ENCODE results near the gene ZNF467. TPM values are rescaled to one million over a fixed set of nuclear protein-coding genes. Genes with fewer than 3 reads are reported as not detected.

ZNF467 gene
- total RNA-seq, 1 experiment from 2014 or later: 11.3 TPM

- no peaks in the 10 kb centered on the region for H3K36me3 ChIP-seq (ENCODE audit: control insufficient read depth in 1 of 2, insufficient read depth in 2 of 2, low read length in 2 of 2)
- no peak for TF ChIP-seq SRF (IDR thresholded peaks at IDR 0.05; ENCODE audit: low read depth)
- TF ChIP-seq SIN3A (IDR thresholded peaks at IDR 0.05; ENCODE audit: low read depth): no peak
- no peak for TF ChIP-seq RAD21 (IDR thresholded peaks at IDR 0.05; ENCODE audit: low read depth)
- no peak for ATAC-seq
- no peak overlapping the region for H3K4me2 ChIP-seq (ENCODE audit: low read length)
- no peak for DNase-seq (ENCODE audit: low read depth, low spot score)
- peaks cover 0 to 9% of the 10 kb centered on the region in 2 experiments; a peak in 1 of 4 replicates for H3K4me1 ChIP-seq (ENCODE audit: control insufficient read depth in 1 of 2, insufficient read depth in 2 of 2, low read length in 2 of 2)
- POLR2A ChIA-PET: no interaction called here
- no peaks in the 10 kb centered on the region for H3K79me2 ChIP-seq (ENCODE audit: insufficient read depth, low read length)
- BruUV-seq (replicated peaks): no TSS peak
- H4K20me1 ChIP-seq (ENCODE audit: insufficient read depth): no peaks in the 10 kb centered on the region
- H3K9me2 ChIP-seq (ENCODE audit: insufficient read depth): no peaks in the 10 kb centered on the region
- H3K27me3 ChIP-seq (ENCODE audit: insufficient read depth, low read length): no peaks in the 10 kb centered on the region
- H3K9ac ChIP-seq (ENCODE audit: low read length): no peak overlapping the region
- no peak overlapping the region for H3K4me3 ChIP-seq (replicated peaks in 1 of 2; ENCODE audit: low read depth in 1 of 2, low read length in 2 of 2)
- RAD21 ChIA-PET (ENCODE audit: low non-redundant PET in 1 of 2, low total read pairs in 2 of 2, uncharacterized antibody in 2 of 2, unreplicated experiment in 2 of 2): no interaction called here
- H3K9me3 ChIP-seq (ENCODE audit: control insufficient read depth in 1 of 2, insufficient read depth in 1 of 2, low read depth in 1 of 2, low read length in 2 of 2): no peaks in the 10 kb centered on the region
- H3K27ac ChIP-seq (ENCODE audit: low read depth, low read length): no peak overlapping the region
- CTCF ChIA-PET: no interaction called here
- H2AFZ ChIP-seq (ENCODE audit: low read depth, low read length, poor library complexity, severe bottlenecking): no peak overlapping the region
- intact Hi-C loops (cut with micrococcal nuclease): no loop called here
Measured at GRCh38 chr7:149789101-149789500, 15.7 kb upstream of the ZNF467 start.

GRCh38 chr7:149788300-149788851, 15.0 kb upstream of the ZNF467 start:
- Histone ChIP-seq H4K20me1 (ENCODE audit: insufficient read depth) (no peaks in the 10 kb centered on the region), H3K27me3 (ENCODE audit: insufficient read depth, low read length) (no peaks in the 10 kb centered on the region), H3K9ac (ENCODE audit: low read length) (no peak overlapping the region), H3K4me3 (replicated peaks in 1 of 2; ENCODE audit: low read depth in 1 of 2, low read length in 2 of 2) (no peak overlapping the region), H3K27ac (ENCODE audit: low read depth, low read length) (no peak overlapping the region), H3K9me2 (ENCODE audit: insufficient read depth) (no peaks in the 10 kb centered on the region), H3K79me2 (ENCODE audit: insufficient read depth, low read length) (no peaks in the 10 kb centered on the region), H3K4me2 (ENCODE audit: low read length) (no peak overlapping the region), H3K9me3 (ENCODE audit: control insufficient read depth in 1 of 2, insufficient read depth in 1 of 2, low read depth in 1 of 2, low read length in 2 of 2) (no peaks in the 10 kb centered on the region), H3K4me1 (ENCODE audit: control insufficient read depth in 1 of 2, insufficient read depth in 2 of 2, low read length in 2 of 2) (peaks cover 0 to 9% of the 10 kb centered on the region in 2 experiments; a peak in 1 of 4 replicates), H3K36me3 (ENCODE audit: control insufficient read depth in 1 of 2, insufficient read depth in 2 of 2, low read length in 2 of 2) (no peaks in the 10 kb centered on the region), H2AFZ (ENCODE audit: low read depth, low read length, poor library complexity, severe bottlenecking) (no peak overlapping the region)
- no peak for DNase-seq (ENCODE audit: low read depth, low spot score)
- intact Hi-C loops (cut with micrococcal nuclease): no loop called here
- POLR2A ChIA-PET: no interaction called here
- CTCF ChIA-PET: no interaction called here
- no peak for ATAC-seq
- RAD21 ChIA-PET (ENCODE audit: low non-redundant PET in 1 of 2, low total read pairs in 2 of 2, uncharacterized antibody in 2 of 2, unreplicated experiment in 2 of 2): no interaction called here
- BruUV-seq (replicated peaks): no TSS peak
- no peak for TF ChIP-seq CTCF (IDR thresholded peaks at IDR 0.05 in 2 of 3, conservative IDR thresholded peaks at IDR 0.05 in 1 of 3; ENCODE audit: borderline replicate concordance in 1 of 3, insufficient read depth in 1 of 3, low read depth in 2 of 3, low read length in 2 of 3)
- TF ChIP-seq MAX (IDR thresholded peaks at IDR 0.05): no peak
- TF ChIP-seq RAD21 (IDR thresholded peaks at IDR 0.05; ENCODE audit: low read depth): no peak
- no peak for TF ChIP-seq SP1 (IDR thresholded peaks at IDR 0.05; ENCODE audit: low read depth)
- TF ChIP-seq EZH2 (IDR thresholded peaks at IDR 0.05): no peak
- TF ChIP-seq ZFX (IDR thresholded peaks at IDR 0.05): no peak
- no peak for TF ChIP-seq FOSL1 (IDR thresholded peaks at IDR 0.05; ENCODE audit: low read depth)
- no peak for TF ChIP-seq REST (IDR thresholded peaks at IDR 0.05; ENCODE audit: low read depth)
- TF ChIP-seq YY1 (IDR thresholded peaks at IDR 0.05; ENCODE audit: extremely low read depth, insufficient replicate concordance, low read depth, low read length): no peak
- no peak for TF ChIP-seq SIN3A (IDR thresholded peaks at IDR 0.05; ENCODE audit: low read depth)
- TF ChIP-seq SRF (IDR thresholded peaks at IDR 0.05; ENCODE audit: low read depth): no peak
- TF ChIP-seq EGR1 (IDR thresholded peaks at IDR 0.05; ENCODE audit: low read depth): no peak
- TF ChIP-seq JUND (IDR thresholded peaks at IDR 0.05): no peak
- TF ChIP-seq CEBPB (IDR thresholded peaks at IDR 0.05; ENCODE audit: low read depth): no peak
- no peak for TF ChIP-seq TCF7L2 (IDR thresholded peaks at IDR 0.05; ENCODE audit: borderline replicate concordance, extremely low read depth, insufficient read depth, insufficient read length)
- TF ChIP-seq ZNF274 (IDR thresholded peaks at IDR 0.05; ENCODE audit: low read depth, low read length): no peak
- no peak for TF ChIP-seq POLR2A (IDR thresholded peaks at IDR 0.05; ENCODE audit: borderline replicate concordance, extremely low read depth, insufficient read depth, insufficient read length)

Measured in HCT116 (cell line).